ENCODE results near the gene DGKG.

The DGKG gene

DNA sequence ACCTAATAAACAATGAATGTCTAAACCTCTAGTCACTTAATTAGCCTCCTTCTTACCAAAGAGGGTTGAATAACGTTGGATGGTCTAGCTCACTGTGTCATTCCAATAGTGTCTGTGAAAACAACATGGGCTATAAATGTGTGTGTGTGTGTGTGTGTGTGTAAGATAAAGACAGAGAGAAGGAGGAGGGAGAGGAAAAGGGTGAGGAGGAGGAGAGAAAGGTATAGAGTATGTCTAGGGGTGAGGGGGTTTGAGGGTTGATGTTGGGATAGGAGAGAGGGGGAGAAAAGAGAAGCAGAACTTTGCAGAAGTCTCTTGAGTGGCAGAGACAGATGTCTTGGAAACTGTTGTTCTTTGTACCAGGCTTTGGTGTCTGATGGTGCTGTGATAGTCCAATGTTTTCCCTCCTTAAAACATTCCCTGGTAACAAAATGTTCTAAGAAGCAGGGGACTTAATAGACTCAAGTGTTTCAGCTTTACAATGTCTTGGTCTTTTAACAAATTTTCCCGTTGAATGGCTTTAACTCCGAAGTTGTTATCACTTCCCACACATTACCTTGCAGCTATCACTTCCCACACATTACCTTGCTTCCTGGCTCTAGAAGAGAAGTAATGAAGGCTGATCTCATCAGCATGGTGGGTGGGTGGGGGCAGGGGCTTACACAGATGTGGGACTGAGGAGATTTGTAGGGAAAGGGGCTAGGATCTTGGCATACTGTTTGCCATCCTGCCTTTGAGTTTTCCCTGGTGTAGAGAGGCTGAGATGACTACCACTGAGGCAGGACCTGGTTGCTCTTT lies 195.3 kb downstream of the DGKG start:
- no peaks in the 10 kb centered on the region for H3K36me3 Mint-ChIP-seq (ENCODE audit: low read depth)
- H3K4me3 Mint-ChIP-seq = no peak overlapping the region
- H3K27ac Mint-ChIP-seq = no peak overlapping the region
- H3K27me3 Mint-ChIP-seq (ENCODE audit: low read depth) = peaks cover 6% of the 10 kb centered on the region
- no peaks in the 10 kb centered on the region for H3K9me3 Mint-ChIP-seq
- no peaks in the 10 kb centered on the region for H3K4me1 Mint-ChIP-seq
- TF ChIP-seq CTCF (IDR thresholded peaks at IDR 0.05; ENCODE audit: unreplicated experiment in 3 of 3) = no peak

- H3K27ac Mint-ChIP-seq = no peak overlapping the region
- no peaks in the 10 kb centered on the region for H3K36me3 Mint-ChIP-seq (ENCODE audit: low read depth)
- H3K9me3 Mint-ChIP-seq = no peaks in the 10 kb centered on the region
- no peak for TF ChIP-seq CTCF (IDR thresholded peaks at IDR 0.05; ENCODE audit: unreplicated experiment in 3 of 3)
- H3K27me3 Mint-ChIP-seq (ENCODE audit: low read depth) = peaks cover 9% of the 10 kb centered on the region
- H3K4me3 Mint-ChIP-seq = no peak overlapping the region
- no peaks in the 10 kb centered on the region for H3K4me1 Mint-ChIP-seq
These were observed 196.0 kb downstream of the DGKG start for GRCh38 chr3:186166036-186166435.

DNA sequence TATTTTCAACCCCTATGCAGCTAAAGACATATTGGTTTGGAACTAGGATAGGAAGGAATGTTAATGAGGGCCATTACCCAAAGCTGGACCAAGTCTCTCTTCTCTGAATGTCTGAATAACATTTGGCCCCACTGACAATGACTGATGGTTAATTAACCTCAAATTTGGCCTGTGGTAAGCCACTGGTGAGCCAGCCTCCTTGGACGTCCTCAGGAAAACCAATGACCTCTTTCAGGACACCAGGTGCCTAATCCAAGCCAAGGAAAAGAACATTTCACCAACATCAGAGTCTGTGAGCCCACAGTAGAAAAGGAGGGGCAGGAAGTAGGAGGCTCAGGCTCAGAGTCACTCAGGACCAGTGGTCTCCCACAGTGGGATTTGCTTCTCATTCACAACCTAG lies 196.7 kb downstream of the DGKG start:
- no peak overlapping the region for H3K4me3 Mint-ChIP-seq
- H3K27me3 Mint-ChIP-seq (ENCODE audit: low read depth) = peaks cover 16% of the 10 kb centered on the region
- no peaks in the 10 kb centered on the region for H3K4me1 Mint-ChIP-seq
- H3K9me3 Mint-ChIP-seq = no peaks in the 10 kb centered on the region
- no peak overlapping the region for H3K27ac Mint-ChIP-seq
- TF ChIP-seq CTCF (IDR thresholded peaks at IDR 0.05; ENCODE audit: unreplicated experiment in 3 of 3) = no peak
- no peaks in the 10 kb centered on the region for H3K36me3 Mint-ChIP-seq (ENCODE audit: low read depth)

- H3K36me3 Mint-ChIP-seq (ENCODE audit: low read depth) = no peaks in the 10 kb centered on the region
- TF ChIP-seq CTCF (IDR thresholded peaks at IDR 0.05; ENCODE audit: unreplicated experiment in 3 of 3) = no peak
- H3K4me3 Mint-ChIP-seq = no peak overlapping the region
- peaks cover 20% of the 10 kb centered on the region for H3K27me3 Mint-ChIP-seq (ENCODE audit: low read depth)
- H3K9me3 Mint-ChIP-seq = no peaks in the 10 kb centered on the region
- H3K27ac Mint-ChIP-seq = no peak overlapping the region
- no peaks in the 10 kb centered on the region for H3K4me1 Mint-ChIP-seq
These were observed 197.3 kb downstream of the DGKG start for GRCh38 chr3:186164696-186165095.

- H3K36me3 Mint-ChIP-seq (ENCODE audit: low read depth) = no peaks in the 10 kb centered on the region
- H3K27me3 Mint-ChIP-seq (ENCODE audit: low read depth) = peaks cover 20% of the 10 kb centered on the region
- TF ChIP-seq CTCF (IDR thresholded peaks at IDR 0.05; ENCODE audit: unreplicated experiment in 3 of 3) = no peak
- H3K27ac Mint-ChIP-seq = no peak overlapping the region
- no peaks in the 10 kb centered on the region for H3K4me1 Mint-ChIP-seq
- no peaks in the 10 kb centered on the region for H3K9me3 Mint-ChIP-seq
- H3K4me3 Mint-ChIP-seq = no peak overlapping the region
These were observed 199.8 kb downstream of the DGKG start for GRCh38 chr3:186162221-186162620.

GRCh38 chr3:186160691-186161243 lies 201.3 kb downstream of the DGKG start:
- H3K4me1 Mint-ChIP-seq = no peaks in the 10 kb centered on the region
- H3K4me3 Mint-ChIP-seq = no peak overlapping the region
- no peak overlapping the region for H3K27ac Mint-ChIP-seq
- no peaks in the 10 kb centered on the region for H3K36me3 Mint-ChIP-seq (ENCODE audit: low read depth)
- H3K9me3 Mint-ChIP-seq = no peaks in the 10 kb centered on the region
- H3K27me3 Mint-ChIP-seq (ENCODE audit: low read depth) = peaks cover 20% of the 10 kb centered on the region
- TF ChIP-seq CTCF (IDR thresholded peaks at IDR 0.05; ENCODE audit: unreplicated experiment in 3 of 3) = no peak

All from nephron (organoid).